ENCODE data around the gene LGALSL.

DNA sequence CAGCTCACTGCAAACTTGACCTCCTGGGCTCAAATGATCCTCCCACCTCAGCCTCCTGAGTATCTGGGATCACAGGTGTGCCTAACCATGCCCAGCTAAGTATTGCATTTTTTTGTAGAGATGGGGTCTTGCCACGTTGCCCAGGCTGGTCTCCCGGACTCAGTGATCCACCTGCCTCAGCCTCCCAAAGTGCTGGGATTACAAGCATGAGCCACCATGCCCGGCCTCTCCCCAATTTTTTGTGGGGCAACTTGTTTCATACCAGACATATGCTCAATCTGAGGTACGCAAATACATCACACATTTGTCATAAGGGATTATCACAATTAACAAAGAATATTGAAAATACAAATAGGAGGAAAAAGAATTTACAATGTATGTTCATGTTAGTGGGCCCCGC, 27.7 kb downstream of the LGALSL start:
- TF ChIP-seq EZH2 (IDR thresholded peaks at IDR 0.05; ENCODE audit: borderline replicate concordance, low read depth, low read length, poor library complexity, severe bottlenecking): no peak
- TF ChIP-seq, protein P1, sequence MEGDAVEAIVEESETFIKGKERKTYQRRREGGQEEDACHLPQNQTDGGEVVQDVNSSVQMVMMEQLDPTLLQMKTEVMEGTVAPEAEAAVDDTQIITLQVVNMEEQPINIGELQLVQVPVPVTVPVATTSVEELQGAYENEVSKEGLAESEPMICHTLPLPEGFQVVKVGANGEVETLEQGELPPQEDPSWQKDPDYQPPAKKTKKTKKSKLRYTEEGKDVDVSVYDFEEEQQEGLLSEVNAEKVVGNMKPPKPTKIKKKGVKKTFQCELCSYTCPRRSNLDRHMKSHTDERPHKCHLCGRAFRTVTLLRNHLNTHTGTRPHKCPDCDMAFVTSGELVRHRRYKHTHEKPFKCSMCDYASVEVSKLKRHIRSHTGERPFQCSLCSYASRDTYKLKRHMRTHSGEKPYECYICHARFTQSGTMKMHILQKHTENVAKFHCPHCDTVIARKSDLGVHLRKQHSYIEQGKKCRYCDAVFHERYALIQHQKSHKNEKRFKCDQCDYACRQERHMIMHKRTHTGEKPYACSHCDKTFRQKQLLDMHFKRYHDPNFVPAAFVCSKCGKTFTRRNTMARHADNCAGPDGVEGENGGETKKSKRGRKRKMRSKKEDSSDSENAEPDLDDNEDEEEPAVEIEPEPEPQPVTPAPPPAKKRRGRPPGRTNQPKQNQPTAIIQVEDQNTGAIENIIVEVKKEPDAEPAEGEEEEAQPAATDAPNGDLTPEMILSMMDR (conservative IDR thresholded peaks at IDR 0.05; ENCODE audit: low read depth, low read length): no peak
